Stomach (tissue), 4 donors: ENCODE measurements around the gene MYO18A.

Experiments
- CTCF ChIP-seq, 7 experiments: fragments of 450-650 bp in 4 of 7; fragments of 200-600 bp in 3 of 7; sonication (generic) in 3 of 7; IDR thresholded peaks; one replicate each; pipeline ENCODE4 v1.5.1; 2016 to 2019; ENCODE audit warnings: antibody characterized with exemption in 7 of 7, control low read depth in 2 of 7, mild to moderate bottlenecking in 1 of 7
- POLR2AphosphoS5 ChIP-seq, 3 donors: sonication (generic); formaldehyde crosslinking; IDR thresholded peaks; one replicate each; pipeline ENCODE4 v1.6.1; 2016; ENCODE audit warnings: antibody characterized with exemption in 3 of 3

- TF ChIP-seq CTCF (IDR thresholded peaks at IDR 0.05) (no peak), POLR2AphosphoS5 (IDR thresholded peaks at IDR 0.05) (no peak)
These were observed 50.5 kb downstream of the MYO18A start for GRCh38 chr17:29129731-29130130.
